A549 (cell line): ENCODE results near the gene UBE2U.

Source experiments
- BHLHE40 ChIP-seq: IDR thresholded peaks from 2 replicates; pipeline ENCODE4 v1.6.1; 2012; ENCODE audit warnings: low read depth, low read length, inconsistent platforms
- CTCF ChIP-seq: fragments of >200 bp; sonication (Bioruptor Twin); formaldehyde crosslinking; IDR thresholded peaks from 3 replicates; pipeline ENCODE4 v1.5.1; 2016
- ELK1 ChIP-seq: fragments of 150-350 bp; IDR thresholded peaks from 2 replicates; pipeline ENCODE4 v1.6.1; 2014; ENCODE audit warnings: low read depth, mild to moderate bottlenecking, low read length
- EP300 ChIP-seq, 2 experiments: fragments of >200 bp; sonication (Bioruptor Twin); formaldehyde crosslinking; IDR thresholded peaks; 2 replicates in 1 of 2; 3 replicates in 1 of 2; pipeline ENCODE4 v1.6.1; 2016 to 2017
- JUN ChIP-seq, 2 experiments: fragments of >200 bp; sonication (Bioruptor Twin); formaldehyde crosslinking; IDR thresholded peaks; 2 replicates in 1 of 2; 3 replicates in 1 of 2; pipeline ENCODE4 v1.6.1; 2016 to 2017
- MAFK ChIP-seq: fragments of 450-650 bp; IDR thresholded peaks from 2 replicates; pipeline ENCODE4 v1.6.1; 2014; ENCODE audit not compliant: partially characterized antibody
- MAX ChIP-seq: IDR thresholded peaks from 2 replicates; pipeline ENCODE4 v1.6.1; 2012
- MYC ChIP-seq: IDR thresholded peaks from 2 replicates; pipeline ENCODE4 v1.6.1; 2012; ENCODE audit warnings: mild to moderate bottlenecking, inconsistent platforms, low read length, improper control_type of control experiment, borderline replicate concordance
- POLR2A ChIP-seq: IDR thresholded peaks from 2 replicates; pipeline ENCODE4 v1.6.1; 2012; ENCODE audit warnings: mild to moderate bottlenecking, low read length
- RFX5 ChIP-seq: fragments of 450-650 bp; IDR thresholded peaks from 2 replicates; pipeline ENCODE4 v1.7.1; 2014; ENCODE audit warnings: antibody characterized with exemption, mild to moderate bottlenecking, moderate library complexity
- RNF2 ChIP-seq: fragments of 200-600 bp; sonication (generic); IDR thresholded peaks from 2 replicates; pipeline ENCODE4 v1.6.1; 2016; ENCODE audit warnings: low read depth, mild to moderate bottlenecking, antibody characterized with exemption, moderate library complexity, borderline replicate concordance
- SREBF2 ChIP-seq: fragments of 450-650 bp; IDR thresholded peaks from 2 replicates; pipeline ENCODE4 v1.6.1; 2014; ENCODE audit warnings: mild to moderate bottlenecking, moderate library complexity
- USF2 ChIP-seq: fragments of 450-650 bp; IDR thresholded peaks from 2 replicates; pipeline ENCODE4 v1.6.1; 2014; ENCODE audit warnings: antibody characterized with exemption

- TF ChIP-seq POLR2A: no peak
- no peak for TF ChIP-seq ELK1
- TF ChIP-seq MYC: no peak
- TF ChIP-seq MAX: no peak
- no peak for TF ChIP-seq CTCF
- no peak for TF ChIP-seq EP300 (IDR thresholded peaks at IDR 0.05)
- TF ChIP-seq BHLHE40: no peak
- TF ChIP-seq RNF2: no peak
- no peak for TF ChIP-seq MAFK
- TF ChIP-seq JUN (IDR thresholded peaks at IDR 0.05): no peak
- no peak for TF ChIP-seq SREBF2
- no peak for TF ChIP-seq RFX5
- no peak for TF ChIP-seq USF2
Measured at GRCh38 chr1:64293820-64294219, 90.4 kb downstream of the UBE2U start.
